ENCODE measurements around the gene PTPRM. TPM values are rescaled to one million over a fixed set of nuclear protein-coding genes. Genes with fewer than 3 reads are reported as not detected.

The PTPRM gene
- total RNA-seq, 1 experiment from 2014 or later: 14.5 TPM

GRCh38 chr18:7844418-7844817 is 277.3 kb downstream of the PTPRM start:
- no peak overlapping the region for H3K9ac ChIP-seq (ENCODE audit: low read length)
- no peak for TF ChIP-seq SIN3A (IDR thresholded peaks at IDR 0.05; ENCODE audit: low read depth)
- no peak for TF ChIP-seq ATF3 (IDR thresholded peaks at IDR 0.05)
- POLR2A ChIA-PET: no interaction called here
- no peak overlapping the region for H2AFZ ChIP-seq (ENCODE audit: low read depth, low read length, poor library complexity, severe bottlenecking)
- intact Hi-C loops (cut with micrococcal nuclease): no loop called here
- DNase-seq (ENCODE audit: low read depth, low spot score) (no peak), ATAC-seq (no peak)
- RAD21 ChIA-PET (ENCODE audit: low non-redundant PET in 1 of 2, low total read pairs in 2 of 2, uncharacterized antibody in 2 of 2, unreplicated experiment in 2 of 2): no interaction called here
- H3K27ac ChIP-seq (ENCODE audit: low read depth, low read length): no peak overlapping the region
- no peaks in the 10 kb centered on the region for H3K36me3 ChIP-seq (ENCODE audit: control insufficient read depth in 1 of 2, insufficient read depth in 2 of 2, low read length in 2 of 2)
- no peaks in the 10 kb centered on the region for H3K27me3 ChIP-seq (ENCODE audit: insufficient read depth, low read length)
- no peaks in the 10 kb centered on the region for H3K4me1 ChIP-seq (ENCODE audit: control insufficient read depth in 1 of 2, insufficient read depth in 2 of 2, low read length in 2 of 2)
- H4K20me1 ChIP-seq (ENCODE audit: insufficient read depth): no peaks in the 10 kb centered on the region
- CTCF ChIA-PET: no interaction called here
- no peak overlapping the region for H3K4me3 ChIP-seq (replicated peaks in 1 of 2; ENCODE audit: low read depth in 1 of 2, low read length in 2 of 2)
- H3K9me2 ChIP-seq (ENCODE audit: insufficient read depth): no peaks in the 10 kb centered on the region
- BruUV-seq (replicated peaks): no TSS peak
- peaks cover 0 to 8% of the 10 kb centered on the region in 2 experiments; a peak in 1 of 4 replicates for H3K9me3 ChIP-seq (ENCODE audit: control insufficient read depth in 1 of 2, insufficient read depth in 1 of 2, low read depth in 1 of 2, low read length in 2 of 2)
- no peak overlapping the region for H3K4me2 ChIP-seq (ENCODE audit: low read length)
- no peaks in the 10 kb centered on the region for H3K79me2 ChIP-seq (ENCODE audit: insufficient read depth, low read length)

DNA sequence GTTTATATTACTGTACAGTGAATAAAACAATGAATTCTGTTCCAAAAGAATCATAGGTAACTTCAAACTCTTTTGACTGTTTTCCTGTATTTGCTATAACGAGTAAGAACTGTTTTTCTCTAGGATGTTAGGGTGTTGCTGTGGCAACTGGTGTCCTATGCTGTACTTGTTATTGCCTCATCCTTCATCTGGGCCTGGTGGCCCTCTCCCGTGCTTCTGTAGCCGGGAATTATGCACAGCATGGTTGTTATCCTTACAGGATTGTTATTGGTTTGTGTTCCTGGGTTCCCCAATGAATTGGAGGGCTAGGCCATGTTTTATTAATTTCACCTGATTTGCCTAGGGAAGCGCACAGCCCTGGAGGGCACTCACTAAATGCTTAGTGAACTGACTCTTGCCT is 279.2 kb downstream of the PTPRM start:
- Histone ChIP-seq H3K9me3 (ENCODE audit: control insufficient read depth in 1 of 2, insufficient read depth in 1 of 2, low read depth in 1 of 2, low read length in 2 of 2) (peaks cover 0 to 8% of the 10 kb centered on the region in 2 experiments; a peak in 1 of 4 replicates), H3K4me3 (replicated peaks in 1 of 2; ENCODE audit: low read depth in 1 of 2, low read length in 2 of 2) (no peak overlapping the region), H3K79me2 (ENCODE audit: insufficient read depth, low read length) (no peaks in the 10 kb centered on the region), H3K36me3 (ENCODE audit: control insufficient read depth in 1 of 2, insufficient read depth in 2 of 2, low read length in 2 of 2) (no peaks in the 10 kb centered on the region), H2AFZ (ENCODE audit: low read depth, low read length, poor library complexity, severe bottlenecking) (no peak overlapping the region), H3K9me2 (ENCODE audit: insufficient read depth) (no peaks in the 10 kb centered on the region), H3K4me1 (ENCODE audit: control insufficient read depth in 1 of 2, insufficient read depth in 2 of 2, low read length in 2 of 2) (no peaks in the 10 kb centered on the region), H4K20me1 (ENCODE audit: insufficient read depth) (no peaks in the 10 kb centered on the region), H3K27ac (ENCODE audit: low read depth, low read length) (no peak overlapping the region), H3K9ac (ENCODE audit: low read length) (no peak overlapping the region), H3K27me3 (ENCODE audit: insufficient read depth, low read length) (no peaks in the 10 kb centered on the region), H3K4me2 (ENCODE audit: low read length) (no peak overlapping the region)
- BruUV-seq (replicated peaks): no TSS peak
- intact Hi-C loops (cut with micrococcal nuclease): no loop called here
- TF ChIP-seq RAD21 (IDR thresholded peaks at IDR 0.05; ENCODE audit: low read depth): no peak
- no peak for TF ChIP-seq JUND (IDR thresholded peaks at IDR 0.05)
- no peak for TF ChIP-seq ZFX (IDR thresholded peaks at IDR 0.05)
- TF ChIP-seq CBX3 (IDR thresholded peaks at IDR 0.05; ENCODE audit: low read depth): no peak
- no peak for TF ChIP-seq FOSL1 (IDR thresholded peaks at IDR 0.05; ENCODE audit: low read depth)
- no peak for TF ChIP-seq ELF1 (IDR thresholded peaks at IDR 0.05; ENCODE audit: borderline replicate concordance, low read depth)
- no peak for TF ChIP-seq EZH2phosphoT487 (IDR thresholded peaks at IDR 0.05; ENCODE audit: borderline replicate concordance)
- TF ChIP-seq EZH2 (IDR thresholded peaks at IDR 0.05): no peak
- TF ChIP-seq POLR2AphosphoS5 (IDR thresholded peaks at IDR 0.05; ENCODE audit: low read depth, low read length): no peak
- ATAC-seq (no peak), DNase-seq (ENCODE audit: low read depth, low spot score) (no peak)
- POLR2A ChIA-PET: no interaction called here
- CTCF ChIA-PET: no interaction called here
- RAD21 ChIA-PET (ENCODE audit: low non-redundant PET in 1 of 2, low total read pairs in 2 of 2, uncharacterized antibody in 2 of 2, unreplicated experiment in 2 of 2): no interaction called here

Measured in HCT116 (cell line).